Measurements from ENCODE around the gene CELF4.

Gene CELF4

GRCh38 chr18:37235583-37235982 is 330.0 kb downstream of the CELF4 start:
- H3K4me3 ChIP-seq (ENCODE audit: low read depth, low read length), result no peak overlapping the region
- no peak for TF ChIP-seq CTCF (IDR thresholded peaks at IDR 0.05; ENCODE audit: low read depth, low read length)
- no peak for DNase-seq (ENCODE audit: low read depth, low spot score)
- in situ Hi-C loops (cut with HindIII; ENCODE audit: low sequenced_read_pairs), result no loop called here

- in situ Hi-C loops (cut with HindIII; ENCODE audit: low sequenced_read_pairs), result no loop called here
- no peak for DNase-seq (ENCODE audit: low read depth, low spot score)
- H3K4me3 ChIP-seq (ENCODE audit: low read depth, low read length), result no peak overlapping the region
- TF ChIP-seq CTCF (IDR thresholded peaks at IDR 0.05; ENCODE audit: low read depth, low read length), result no peak
Measured at GRCh38 chr18:37231251-37231650, 334.3 kb downstream of the CELF4 start.

- no peak overlapping the region for H3K4me3 ChIP-seq (ENCODE audit: low read depth, low read length)
- no peak for TF ChIP-seq CTCF (IDR thresholded peaks at IDR 0.05; ENCODE audit: low read depth, low read length)
- no peak for DNase-seq (ENCODE audit: low read depth, low spot score)
- in situ Hi-C loops (cut with HindIII; ENCODE audit: low sequenced_read_pairs), result no loop called here
Measured at GRCh38 chr18:37230768-37231167, 334.8 kb downstream of the CELF4 start.

- DNase-seq (ENCODE audit: low read depth, low spot score), result no peak
- in situ Hi-C loops (cut with HindIII; ENCODE audit: low sequenced_read_pairs), result no loop called here
- TF ChIP-seq CTCF (IDR thresholded peaks at IDR 0.05; ENCODE audit: low read depth, low read length), result no peak
- no peak overlapping the region for H3K4me3 ChIP-seq (ENCODE audit: low read depth, low read length)
Measured at GRCh38 chr18:37225279-37225678, 340.3 kb downstream of the CELF4 start.

- H3K4me3 ChIP-seq (ENCODE audit: low read depth, low read length), result no peak overlapping the region
- DNase-seq (ENCODE audit: low read depth, low spot score), result no peak
- no peak for TF ChIP-seq CTCF (IDR thresholded peaks at IDR 0.05; ENCODE audit: low read depth, low read length)
- in situ Hi-C loops (cut with HindIII; ENCODE audit: low sequenced_read_pairs), result no loop called here
Measured at GRCh38 chr18:37222999-37223378, 342.6 kb downstream of the CELF4 start.

- H3K4me3 ChIP-seq (ENCODE audit: low read depth, low read length), result no peak overlapping the region
- DNase-seq (ENCODE audit: low read depth, low spot score), result no peak
- TF ChIP-seq CTCF (IDR thresholded peaks at IDR 0.05; ENCODE audit: low read depth, low read length), result no peak
- in situ Hi-C loops (cut with HindIII; ENCODE audit: low sequenced_read_pairs), result no loop called here
Measured at GRCh38 chr18:37222354-37222998, 343.1 kb downstream of the CELF4 start.

GRCh38 chr18:37219257-37219656 is 346.3 kb downstream of the CELF4 start:
- no peak overlapping the region for H3K4me3 ChIP-seq (ENCODE audit: low read depth, low read length)
- in situ Hi-C loops (cut with HindIII; ENCODE audit: low sequenced_read_pairs), result no loop called here
- no peak for TF ChIP-seq CTCF (IDR thresholded peaks at IDR 0.05; ENCODE audit: low read depth, low read length)
- DNase-seq (ENCODE audit: low read depth, low spot score), result no peak
